ENCODE measurements around the gene C1orf216.
"Not testable (repeated sequence)": the region's sequence is repeated elsewhere in the genome, so short reads cannot be mapped to it uniquely, and the experiment has no call there.

The C1orf216 gene

DNA sequence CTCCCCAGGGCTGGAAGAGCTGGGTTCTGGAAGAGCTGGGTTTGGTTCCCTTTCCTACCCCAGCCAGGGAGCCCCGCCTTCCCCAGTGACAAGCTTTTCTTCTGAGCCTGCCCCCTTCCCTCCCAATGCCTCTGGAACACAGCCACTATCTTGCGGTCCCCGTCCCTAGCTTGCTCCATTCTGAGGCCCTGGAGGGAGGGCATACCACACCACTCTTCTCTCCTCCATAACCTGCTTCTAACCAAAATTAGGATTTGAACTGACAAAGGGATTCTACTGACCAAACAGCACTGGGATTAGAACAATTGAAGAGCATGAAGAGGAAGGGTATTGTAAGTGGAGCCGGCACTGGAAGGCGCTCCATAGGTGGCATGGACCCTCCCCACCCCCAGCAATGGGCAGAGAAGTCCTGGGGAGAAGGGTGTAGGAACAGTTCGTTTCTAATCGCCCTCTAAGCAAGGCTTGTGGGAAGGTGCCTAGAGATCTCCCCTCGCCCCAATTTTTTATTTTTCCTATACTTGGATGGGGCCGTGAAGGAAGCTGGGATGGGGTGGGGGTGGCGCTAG lies 690 bp downstream of the C1orf216 start:
- H3K4me3 ChIP-seq (ENCODE audit: control insufficient read depth, low read depth, low read length): peak overlapping the region; percentile 81
- peak; percentile 17 for DNase-seq (ENCODE audit: low read depth)
- TF ChIP-seq, protein P1, sequence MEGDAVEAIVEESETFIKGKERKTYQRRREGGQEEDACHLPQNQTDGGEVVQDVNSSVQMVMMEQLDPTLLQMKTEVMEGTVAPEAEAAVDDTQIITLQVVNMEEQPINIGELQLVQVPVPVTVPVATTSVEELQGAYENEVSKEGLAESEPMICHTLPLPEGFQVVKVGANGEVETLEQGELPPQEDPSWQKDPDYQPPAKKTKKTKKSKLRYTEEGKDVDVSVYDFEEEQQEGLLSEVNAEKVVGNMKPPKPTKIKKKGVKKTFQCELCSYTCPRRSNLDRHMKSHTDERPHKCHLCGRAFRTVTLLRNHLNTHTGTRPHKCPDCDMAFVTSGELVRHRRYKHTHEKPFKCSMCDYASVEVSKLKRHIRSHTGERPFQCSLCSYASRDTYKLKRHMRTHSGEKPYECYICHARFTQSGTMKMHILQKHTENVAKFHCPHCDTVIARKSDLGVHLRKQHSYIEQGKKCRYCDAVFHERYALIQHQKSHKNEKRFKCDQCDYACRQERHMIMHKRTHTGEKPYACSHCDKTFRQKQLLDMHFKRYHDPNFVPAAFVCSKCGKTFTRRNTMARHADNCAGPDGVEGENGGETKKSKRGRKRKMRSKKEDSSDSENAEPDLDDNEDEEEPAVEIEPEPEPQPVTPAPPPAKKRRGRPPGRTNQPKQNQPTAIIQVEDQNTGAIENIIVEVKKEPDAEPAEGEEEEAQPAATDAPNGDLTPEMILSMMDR (IDR thresholded peaks at IDR 0.05; ENCODE audit: control insufficient read depth, insufficient read depth, low read depth, low read length, missing control alignments): no peak

DNA sequence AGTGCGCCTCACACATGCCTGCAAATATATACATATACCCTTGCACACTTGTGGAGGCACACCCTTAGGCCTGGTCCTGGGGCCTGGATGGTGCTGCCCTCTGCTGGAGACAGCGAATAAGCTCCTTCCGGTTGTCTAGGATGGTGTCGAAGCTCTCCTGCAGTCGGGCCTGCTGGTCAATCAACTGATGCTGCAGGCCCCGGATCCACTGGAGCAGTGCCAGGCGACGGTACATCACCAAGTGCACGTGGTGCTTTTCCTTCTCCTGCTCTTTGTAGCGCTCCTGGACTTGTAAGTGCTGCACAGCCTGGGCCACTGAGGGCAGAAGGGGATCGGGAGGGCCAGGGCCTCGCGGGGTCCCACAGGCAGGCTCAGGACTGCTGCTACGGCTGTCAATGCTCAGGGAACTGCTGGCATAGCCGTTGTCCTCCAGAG lies 3.1 kb downstream of the C1orf216 start:
- TF ChIP-seq, protein P1 (IDR thresholded peaks at IDR 0.05; ENCODE audit: control insufficient read depth, insufficient read depth, low read depth, low read length, missing control alignments): peak; percentile 92
- no peak for DNase-seq (ENCODE audit: low read depth)
- H3K4me3 ChIP-seq (ENCODE audit: control insufficient read depth, low read depth, low read length): no peak overlapping the region

DNA sequence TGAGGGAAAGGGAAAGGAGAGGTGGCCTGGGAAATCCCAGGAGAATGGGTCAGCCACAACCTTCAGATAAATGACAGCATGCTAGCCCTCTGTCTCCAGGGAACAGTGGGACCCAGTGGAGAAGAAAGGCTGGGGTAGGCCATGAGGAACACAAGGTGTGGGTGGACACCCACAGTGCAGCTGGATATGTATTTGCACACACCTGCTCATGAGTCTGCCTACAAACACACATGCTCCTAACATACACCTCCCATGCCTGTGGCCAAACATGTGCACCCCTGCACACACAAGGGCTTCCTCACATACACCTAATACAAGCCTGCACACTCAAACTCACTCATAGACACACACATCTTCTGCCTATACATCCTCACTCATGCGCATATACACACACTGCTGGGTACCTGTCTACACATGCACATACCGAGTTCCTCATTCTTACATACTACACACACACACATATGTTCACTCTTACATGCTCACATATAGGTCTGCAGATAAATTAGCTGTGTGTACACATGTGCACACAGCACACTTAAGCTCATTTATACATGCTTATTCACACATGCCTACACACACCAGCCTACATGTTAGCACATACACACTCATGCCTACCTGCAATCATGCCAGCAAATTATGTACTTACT lies 3.6 kb downstream of the C1orf216 start:
- no peak overlapping the region for H3K4me3 ChIP-seq (ENCODE audit: control insufficient read depth, low read depth, low read length)
- DNase-seq (ENCODE audit: low read depth): no peak
- TF ChIP-seq, protein P1 (IDR thresholded peaks at IDR 0.05; ENCODE audit: control insufficient read depth, insufficient read depth, low read depth, low read length, missing control alignments): no peak

DNA sequence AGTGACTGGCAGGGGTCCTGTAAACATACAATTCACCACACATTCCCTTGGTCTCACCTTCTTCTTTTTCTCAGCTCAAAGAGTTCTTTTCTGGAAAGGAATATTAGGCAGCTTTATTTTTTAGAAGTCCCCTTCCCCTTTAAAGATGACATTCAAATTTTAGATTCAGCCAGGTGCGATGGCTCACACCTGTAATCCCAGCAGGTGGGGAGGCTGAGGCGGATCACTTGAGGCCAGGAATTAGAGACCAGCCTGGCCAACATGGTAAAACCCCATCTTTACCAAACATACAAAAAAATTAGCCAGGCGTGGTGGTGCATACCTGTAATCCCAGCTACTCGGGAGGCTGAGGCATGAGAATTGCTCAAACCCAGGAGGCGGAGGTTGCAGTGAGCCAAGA lies 7.6 kb downstream of the C1orf216 start:
- H3K4me3 ChIP-seq (ENCODE audit: control insufficient read depth, low read depth, low read length); DNase-seq (ENCODE audit: low read depth): not testable (repeated sequence)

DNA sequence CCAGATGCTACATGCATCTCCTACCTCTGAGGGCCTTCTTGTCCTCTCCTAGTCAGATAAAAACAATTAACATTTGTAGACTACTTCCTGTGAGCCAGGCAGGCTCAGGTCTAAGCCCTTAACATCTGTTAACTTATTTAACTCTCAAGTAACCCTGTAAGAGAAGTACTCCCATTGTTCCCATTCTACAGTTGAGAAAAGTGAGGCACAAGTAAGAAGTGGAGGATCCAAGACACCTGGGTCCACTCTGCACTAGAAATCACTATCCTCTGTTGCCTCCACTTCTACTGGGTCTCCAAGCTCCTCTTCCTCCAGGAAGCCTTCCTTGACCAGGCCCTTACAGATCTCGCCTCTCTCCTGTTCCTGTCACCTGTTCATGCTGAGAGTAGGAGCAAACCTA lies 9.7 kb downstream of the C1orf216 start:
- no peak for DNase-seq (ENCODE audit: low read depth)
- TF ChIP-seq, protein P1 (IDR thresholded peaks at IDR 0.05; ENCODE audit: control insufficient read depth, insufficient read depth, low read depth, low read length, missing control alignments): no peak
- no peak overlapping the region for H3K4me3 ChIP-seq (ENCODE audit: control insufficient read depth, low read depth, low read length)

DNA sequence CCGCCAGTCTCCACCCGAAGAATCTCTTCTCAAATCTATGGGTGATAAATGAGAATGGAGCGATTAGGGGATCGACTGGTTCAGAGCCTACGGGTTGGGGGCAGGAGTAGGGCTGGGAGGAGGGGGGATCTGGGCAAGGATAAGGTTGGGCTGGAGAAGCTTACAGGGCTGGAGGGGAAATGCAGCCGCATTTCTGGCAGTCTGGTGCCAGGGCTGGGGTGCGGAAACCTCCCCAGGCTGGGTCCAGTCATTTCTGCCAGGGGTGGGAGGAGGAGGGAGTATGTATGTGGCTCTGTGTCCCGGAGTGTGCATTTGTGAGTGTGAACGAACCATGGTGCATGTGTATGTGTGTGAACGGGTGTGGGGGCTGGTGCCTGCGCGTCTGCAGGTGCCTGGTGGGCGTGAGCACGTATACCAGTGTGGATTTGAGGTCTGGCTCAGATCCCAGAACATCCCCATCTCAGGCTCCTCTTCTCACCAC lies 10.2 kb downstream of the C1orf216 start:
- DNase-seq (ENCODE audit: low read depth): no peak
- TF ChIP-seq, protein P1 (IDR thresholded peaks at IDR 0.05; ENCODE audit: control insufficient read depth, insufficient read depth, low read depth, low read length, missing control alignments): no peak
- peak overlapping the region; percentile 47 for H3K4me3 ChIP-seq (ENCODE audit: control insufficient read depth, low read depth, low read length)

DNA sequence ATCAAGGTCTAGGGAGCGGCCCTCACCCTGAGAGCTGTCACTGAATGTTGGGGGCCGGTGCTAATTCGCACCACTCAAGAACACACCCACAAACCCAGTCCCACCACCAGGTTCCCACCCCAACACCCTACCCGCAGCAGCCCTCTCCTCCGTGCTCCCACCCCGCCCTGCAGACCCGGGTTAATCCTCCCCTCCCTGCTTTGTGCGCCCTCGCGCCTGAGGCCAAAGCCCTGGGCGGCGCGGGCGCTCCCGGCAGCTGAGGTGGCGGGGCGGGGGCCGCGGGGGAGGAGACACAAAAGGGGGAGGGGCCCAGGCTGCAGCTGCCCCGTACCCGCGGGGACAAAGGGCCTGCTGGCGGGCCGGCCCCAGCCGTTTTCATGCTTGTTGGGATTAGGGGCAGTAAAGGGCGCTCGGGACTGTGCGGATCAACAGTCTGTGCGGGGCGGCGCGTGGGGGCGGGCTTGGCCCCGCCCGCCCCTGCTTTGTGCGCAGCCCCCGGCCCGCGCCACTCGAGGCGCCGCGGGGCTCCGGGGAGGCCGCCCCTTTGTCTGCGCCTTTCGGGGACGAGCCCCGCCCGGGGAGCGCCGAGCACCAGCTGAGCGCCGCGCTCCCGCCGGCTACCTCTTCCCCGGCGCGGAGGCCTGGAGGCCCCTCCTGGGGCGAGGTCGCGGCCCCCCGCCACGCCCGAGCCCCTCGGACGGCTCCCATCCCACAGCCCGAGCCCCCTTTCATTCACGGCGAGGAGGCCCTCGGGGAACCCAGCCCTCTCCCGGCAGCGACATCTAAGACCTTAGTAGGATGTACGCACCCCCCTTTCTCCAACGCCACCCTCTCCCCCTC lies 10.9 kb downstream of the C1orf216 start:
- peak overlapping the region; percentile 47 for H3K4me3 ChIP-seq (ENCODE audit: control insufficient read depth, low read depth, low read length)
- DNase-seq (ENCODE audit: low read depth): no peak
- TF ChIP-seq, protein P1 (IDR thresholded peaks at IDR 0.05; ENCODE audit: control insufficient read depth, insufficient read depth, low read depth, low read length, missing control alignments): no peak

Data from AG09309 (cell line).